Measurements from ENCODE around the gene UBN1.

DNA sequence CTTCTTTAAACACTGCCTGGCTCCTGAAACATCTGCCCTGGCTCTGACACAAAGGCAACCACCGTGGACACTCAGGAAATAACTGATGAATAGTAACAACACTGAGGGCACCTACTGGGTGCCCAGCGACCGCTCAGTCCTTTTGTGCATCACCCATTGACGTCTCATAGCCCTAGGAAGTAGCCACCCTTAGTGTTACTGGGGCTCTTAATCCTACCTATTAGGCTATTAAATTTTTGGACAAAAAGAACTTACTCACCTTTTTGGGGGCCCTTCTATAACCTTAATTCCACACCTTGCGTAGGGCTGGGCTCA, 78.0 kb downstream of the UBN1 start:
- TF ChIP-seq FOS (IDR thresholded peaks at IDR 0.05; ENCODE audit: borderline replicate concordance, insufficient read depth, low read length) = no peak
- TF ChIP-seq, protein P1, sequence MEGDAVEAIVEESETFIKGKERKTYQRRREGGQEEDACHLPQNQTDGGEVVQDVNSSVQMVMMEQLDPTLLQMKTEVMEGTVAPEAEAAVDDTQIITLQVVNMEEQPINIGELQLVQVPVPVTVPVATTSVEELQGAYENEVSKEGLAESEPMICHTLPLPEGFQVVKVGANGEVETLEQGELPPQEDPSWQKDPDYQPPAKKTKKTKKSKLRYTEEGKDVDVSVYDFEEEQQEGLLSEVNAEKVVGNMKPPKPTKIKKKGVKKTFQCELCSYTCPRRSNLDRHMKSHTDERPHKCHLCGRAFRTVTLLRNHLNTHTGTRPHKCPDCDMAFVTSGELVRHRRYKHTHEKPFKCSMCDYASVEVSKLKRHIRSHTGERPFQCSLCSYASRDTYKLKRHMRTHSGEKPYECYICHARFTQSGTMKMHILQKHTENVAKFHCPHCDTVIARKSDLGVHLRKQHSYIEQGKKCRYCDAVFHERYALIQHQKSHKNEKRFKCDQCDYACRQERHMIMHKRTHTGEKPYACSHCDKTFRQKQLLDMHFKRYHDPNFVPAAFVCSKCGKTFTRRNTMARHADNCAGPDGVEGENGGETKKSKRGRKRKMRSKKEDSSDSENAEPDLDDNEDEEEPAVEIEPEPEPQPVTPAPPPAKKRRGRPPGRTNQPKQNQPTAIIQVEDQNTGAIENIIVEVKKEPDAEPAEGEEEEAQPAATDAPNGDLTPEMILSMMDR (IDR thresholded peaks at IDR 0.05; ENCODE audit: extremely low read depth in 1 of 2, insufficient read depth in 1 of 2, low read depth in 1 of 2, low read length in 2 of 2) = no peak
- no peak for TF ChIP-seq POLR2A (IDR thresholded peaks at IDR 0.05; ENCODE audit: low read depth, low read length)

All from endothelial cell of umbilical vein (primary cell).